Measurements from ENCODE around the gene MBTPS1.

MBTPS1 gene

DNA sequence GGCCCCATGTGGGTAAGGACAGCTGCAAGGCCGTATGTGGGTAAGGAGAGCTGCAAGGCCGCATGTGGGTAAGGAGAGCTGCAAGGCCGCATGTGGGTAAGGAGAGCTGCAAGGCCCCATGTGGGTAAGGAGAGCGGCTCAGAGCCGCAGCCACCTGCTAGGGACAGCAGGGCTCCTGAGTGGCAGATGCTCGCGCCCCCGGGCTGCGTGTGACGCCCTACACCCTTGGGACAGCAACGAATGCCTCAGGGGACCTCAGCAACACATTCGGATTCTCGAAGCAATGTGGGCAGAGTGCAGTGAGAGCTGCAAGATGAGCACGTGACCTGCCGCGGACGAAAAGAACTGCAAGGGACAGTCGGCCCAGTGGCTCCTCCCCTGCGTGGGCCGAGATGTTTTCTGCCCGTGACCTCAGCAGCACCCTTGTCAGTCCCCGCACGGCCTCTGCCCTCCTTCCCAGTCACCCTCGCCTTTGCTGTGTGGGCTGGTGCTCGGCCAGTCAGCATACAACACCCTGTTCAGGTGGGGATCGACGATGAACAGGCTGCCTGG is 64.6 kb downstream of the MBTPS1 start:
- no peaks in the 10 kb centered on the region for H4K20me1 ChIP-seq (ENCODE audit: low read depth, low read length)

DNA sequence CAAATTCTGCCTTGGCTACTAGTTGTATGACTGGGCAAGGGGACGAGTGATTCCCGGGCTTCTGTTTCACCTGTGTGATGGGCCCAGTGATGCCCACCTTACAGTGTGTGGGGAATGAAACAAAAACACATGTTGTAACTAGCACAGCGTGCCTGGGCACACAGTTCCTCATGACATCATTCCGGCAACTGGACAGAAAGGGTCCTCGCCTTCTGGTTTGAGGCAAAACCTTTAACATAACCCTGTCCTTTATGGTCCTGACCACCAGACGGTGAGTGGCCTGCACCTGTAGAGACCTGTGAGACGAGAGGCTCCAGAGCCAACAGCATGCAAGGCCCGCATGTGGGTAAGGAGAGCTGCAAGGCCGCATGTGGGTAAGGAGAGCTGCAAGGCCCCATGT is 66.4 kb downstream of the MBTPS1 start:
- no peaks in the 10 kb centered on the region for H4K20me1 ChIP-seq (ENCODE audit: low read depth, low read length)
- no peak overlapping the region for H3K4me3 ChIP-seq (ENCODE audit: insufficient read depth, low read length, poor library complexity, severe bottlenecking)
- H3K9ac ChIP-seq (ENCODE audit: low read length): no peak overlapping the region
- no peak overlapping the region for H3K4me2 ChIP-seq (ENCODE audit: low read depth, low read length, poor library complexity, severe bottlenecking)
- H3K27ac ChIP-seq (ENCODE audit: low read depth, low read length): no peak overlapping the region
- no peaks in the 10 kb centered on the region for H3K9me2 ChIP-seq (replicated peaks; ENCODE audit: insufficient read depth, low read length)
- TF ChIP-seq EZH2phosphoT487 (conservative IDR thresholded peaks at IDR 0.05; ENCODE audit: low read length): no peak
- TF ChIP-seq, protein P1, sequence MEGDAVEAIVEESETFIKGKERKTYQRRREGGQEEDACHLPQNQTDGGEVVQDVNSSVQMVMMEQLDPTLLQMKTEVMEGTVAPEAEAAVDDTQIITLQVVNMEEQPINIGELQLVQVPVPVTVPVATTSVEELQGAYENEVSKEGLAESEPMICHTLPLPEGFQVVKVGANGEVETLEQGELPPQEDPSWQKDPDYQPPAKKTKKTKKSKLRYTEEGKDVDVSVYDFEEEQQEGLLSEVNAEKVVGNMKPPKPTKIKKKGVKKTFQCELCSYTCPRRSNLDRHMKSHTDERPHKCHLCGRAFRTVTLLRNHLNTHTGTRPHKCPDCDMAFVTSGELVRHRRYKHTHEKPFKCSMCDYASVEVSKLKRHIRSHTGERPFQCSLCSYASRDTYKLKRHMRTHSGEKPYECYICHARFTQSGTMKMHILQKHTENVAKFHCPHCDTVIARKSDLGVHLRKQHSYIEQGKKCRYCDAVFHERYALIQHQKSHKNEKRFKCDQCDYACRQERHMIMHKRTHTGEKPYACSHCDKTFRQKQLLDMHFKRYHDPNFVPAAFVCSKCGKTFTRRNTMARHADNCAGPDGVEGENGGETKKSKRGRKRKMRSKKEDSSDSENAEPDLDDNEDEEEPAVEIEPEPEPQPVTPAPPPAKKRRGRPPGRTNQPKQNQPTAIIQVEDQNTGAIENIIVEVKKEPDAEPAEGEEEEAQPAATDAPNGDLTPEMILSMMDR (IDR thresholded peaks at IDR 0.05; ENCODE audit: insufficient read depth, low read length, poor library complexity, severe bottlenecking): no peak
- H3K79me2 ChIP-seq (ENCODE audit: insufficient read depth, low read length): no peaks in the 10 kb centered on the region
- H2AFZ ChIP-seq (ENCODE audit: low read depth, low read length, severe bottlenecking): no peak overlapping the region
- no peaks in the 10 kb centered on the region for H3K27me3 ChIP-seq (ENCODE audit: low read length)
- H3K36me3 ChIP-seq (ENCODE audit: low read length): no peaks in the 10 kb centered on the region; the same call in 1 of the 2 replicates
- H3F3A ChIP-seq (ENCODE audit: insufficient read depth): no peaks in the 10 kb centered on the region
- no peaks in the 10 kb centered on the region for H3K9me3 ChIP-seq (ENCODE audit: insufficient read depth, low read length)

More for the DNA sequence above, 64.6 kb downstream of the MBTPS1 start:
- no peak overlapping the region for H3K4me2 ChIP-seq (ENCODE audit: low read depth, low read length, poor library complexity, severe bottlenecking)
- TF ChIP-seq, protein P1 (IDR thresholded peaks at IDR 0.05; ENCODE audit: insufficient read depth, low read length, poor library complexity, severe bottlenecking): no peak
- no peak for TF ChIP-seq EZH2phosphoT487 (conservative IDR thresholded peaks at IDR 0.05; ENCODE audit: low read length)
- H3K36me3 ChIP-seq (ENCODE audit: low read length): no peaks in the 10 kb centered on the region; the same call in 1 of the 2 replicates
- H3K4me3 ChIP-seq (ENCODE audit: insufficient read depth, low read length, poor library complexity, severe bottlenecking): no peak overlapping the region
- no peaks in the 10 kb centered on the region for H3K27me3 ChIP-seq (ENCODE audit: low read length)
- no peak overlapping the region for H2AFZ ChIP-seq (ENCODE audit: low read depth, low read length, severe bottlenecking)
- H3K9me2 ChIP-seq (replicated peaks; ENCODE audit: insufficient read depth, low read length): no peaks in the 10 kb centered on the region
- H3K9me3 ChIP-seq (ENCODE audit: insufficient read depth, low read length): no peaks in the 10 kb centered on the region
- no peaks in the 10 kb centered on the region for H3K79me2 ChIP-seq (ENCODE audit: insufficient read depth, low read length)
- no peak overlapping the region for H3K9ac ChIP-seq (ENCODE audit: low read length)
- H3F3A ChIP-seq (ENCODE audit: insufficient read depth): no peaks in the 10 kb centered on the region
- H3K27ac ChIP-seq (ENCODE audit: low read depth, low read length): no peak overlapping the region

DNA sequence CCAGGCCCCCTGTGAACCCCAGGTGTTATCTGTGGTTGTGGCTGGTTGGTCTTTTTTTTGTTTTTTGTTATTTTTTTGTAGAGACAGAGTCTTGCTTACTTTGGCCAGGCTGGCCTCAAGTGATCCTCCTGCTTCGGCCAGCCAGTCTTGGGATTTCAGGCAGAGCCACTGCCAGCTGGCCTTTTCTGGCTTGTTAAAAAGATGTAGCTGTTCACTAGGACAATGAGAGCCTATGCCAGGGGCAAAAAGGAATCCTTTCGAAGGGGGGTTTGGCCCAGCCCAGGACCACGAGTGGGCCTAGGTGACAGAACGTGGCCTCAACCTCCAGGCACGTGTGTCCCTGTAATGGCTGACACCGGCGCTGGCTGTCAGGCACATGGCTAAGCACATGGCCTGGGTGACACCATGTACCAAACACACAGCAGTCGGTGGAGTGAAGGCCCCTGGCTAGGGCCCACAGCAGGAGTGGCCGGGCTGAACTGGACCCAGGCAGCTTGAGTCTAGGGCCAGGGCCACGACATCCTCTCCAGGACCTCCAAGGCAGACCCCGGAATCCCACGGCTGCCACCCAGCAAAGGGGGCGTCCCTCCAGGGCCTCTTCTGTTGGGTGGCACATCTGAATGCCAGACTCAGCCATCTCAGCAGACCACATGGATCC is 67.2 kb downstream of the MBTPS1 start:
- H3F3A ChIP-seq (ENCODE audit: insufficient read depth): no peaks in the 10 kb centered on the region
- no peak overlapping the region for H2AFZ ChIP-seq (ENCODE audit: low read depth, low read length, severe bottlenecking)
- no peak overlapping the region for H3K27ac ChIP-seq (ENCODE audit: low read depth, low read length)
- H3K9me3 ChIP-seq (ENCODE audit: insufficient read depth, low read length): no peaks in the 10 kb centered on the region
- no peaks in the 10 kb centered on the region for H3K9me2 ChIP-seq (replicated peaks; ENCODE audit: insufficient read depth, low read length)
- H3K9ac ChIP-seq (ENCODE audit: low read length): no peak overlapping the region
- no peaks in the 10 kb centered on the region for H3K27me3 ChIP-seq (ENCODE audit: low read length)
- no peak overlapping the region for H3K4me3 ChIP-seq (ENCODE audit: insufficient read depth, low read length, poor library complexity, severe bottlenecking)
- no peaks in the 10 kb centered on the region; the same call in 1 of the 2 replicates for H3K36me3 ChIP-seq (ENCODE audit: low read length)
- no peak overlapping the region for H3K4me2 ChIP-seq (ENCODE audit: low read depth, low read length, poor library complexity, severe bottlenecking)
- H3K79me2 ChIP-seq (ENCODE audit: insufficient read depth, low read length): no peaks in the 10 kb centered on the region
- H4K20me1 ChIP-seq (ENCODE audit: low read depth, low read length): no peaks in the 10 kb centered on the region
- TF ChIP-seq, protein P1 (IDR thresholded peaks at IDR 0.05; ENCODE audit: insufficient read depth, low read length, poor library complexity, severe bottlenecking): no peak
- no peak for TF ChIP-seq EZH2phosphoT487 (conservative IDR thresholded peaks at IDR 0.05; ENCODE audit: low read length)
